NCI-H345 treated with DMSO at 0.1 percent for 48 hours (cell line): ENCODE results near the gene SLC22A5.
"Not testable (repeated sequence)": the region's sequence is repeated elsewhere in the genome, so short reads cannot be mapped to it uniquely, and the experiment has no call there.

Source experiments
- DNase-seq: peaks from one replicate; lab custom pipeline; 2025; ENCODE audit not compliant: unreplicated experiment; lab: John Stamatoyannopoulos, UW

The SLC22A5 gene

GRCh38 chr5:132425009-132425937, 55.8 kb downstream of the SLC22A5 start:
- DNase-seq: no peak

GRCh38 chr5:132425975-132426524, 56.5 kb downstream of the SLC22A5 start:
- DNase-seq: no peak

- DNase-seq: no peak
Measured at GRCh38 chr5:132426525-132427138, 57.1 kb downstream of the SLC22A5 start.

- DNase-seq: no peak
Measured at GRCh38 chr5:132427281-132428146, 58.0 kb downstream of the SLC22A5 start.

- DNase-seq: peak; percentile 57
Measured at GRCh38 chr5:132428147-132428482, 58.6 kb downstream of the SLC22A5 start.

GRCh38 chr5:132428484-132429462, 59.3 kb downstream of the SLC22A5 start:
- no peak for DNase-seq

- no peak for DNase-seq
Measured at GRCh38 chr5:132429463-132430440, 60.2 kb downstream of the SLC22A5 start.

GRCh38 chr5:132430746-132431145, 61.2 kb downstream of the SLC22A5 start:
- no peak for DNase-seq

GRCh38 chr5:132431632-132432031, 62.1 kb downstream of the SLC22A5 start:
- DNase-seq: no peak

GRCh38 chr5:132433141-132433540, 63.6 kb downstream of the SLC22A5 start:
- no peak for DNase-seq

- DNase-seq: no peak
Measured at GRCh38 chr5:132434416-132435286, 65.1 kb downstream of the SLC22A5 start.

- no peak for DNase-seq
Measured at GRCh38 chr5:132435447-132435846, 65.9 kb downstream of the SLC22A5 start.

GRCh38 chr5:132435886-132436285, 66.4 kb downstream of the SLC22A5 start:
- no peak for DNase-seq

GRCh38 chr5:132436936-132437335, 67.4 kb downstream of the SLC22A5 start:
- DNase-seq: no peak

- DNase-seq: no peak
Measured at GRCh38 chr5:132437604-132438266, 68.2 kb downstream of the SLC22A5 start.

- not testable (repeated sequence) for DNase-seq
Measured at GRCh38 chr5:132438267-132438645, 68.7 kb downstream of the SLC22A5 start.

GRCh38 chr5:132438917-132439316, 69.4 kb downstream of the SLC22A5 start:
- DNase-seq: no peak
